Fibroblast of lung (primary cell): ENCODE results near the gene MAEA. TPM values are rescaled to one million over a fixed set of nuclear protein-coding genes. Genes with fewer than 3 reads are reported as not detected.

Experiments used
- DNase-seq, 2 donors: peaks; one replicate each; pipeline versions ENCODE4 v3.0.0 to v3.0.0-alpha.2; 2010; ENCODE audit warnings: low read depth in 2 of 2
- H2AFZ ChIP-seq: 2 replicates; pipeline ENCODE4 v1.5.1; 2012; ENCODE audit warnings: low read length, control low read depth, inconsistent platforms
- H3K27ac ChIP-seq: 2 replicates; pipeline ENCODE4 v1.5.1; 2011; ENCODE audit warnings: low read length, control low read depth; ENCODE audit not compliant: insufficient read depth
- H3K27me3 ChIP-seq: 2 replicates; pipeline ENCODE4 v1.5.1; 2011; ENCODE audit warnings: mild to moderate bottlenecking, low read length; ENCODE audit not compliant: control insufficient read depth, insufficient read depth
- H3K36me3 ChIP-seq: 2 replicates; pipeline ENCODE4 v1.5.1; 2011; ENCODE audit warnings: low read length; ENCODE audit not compliant: control insufficient read depth, insufficient read depth
- H3K4me1 ChIP-seq: 2 replicates; pipeline ENCODE4 v1.5.1; 2011; ENCODE audit warnings: low read length; ENCODE audit not compliant: control insufficient read depth, insufficient read depth; ENCODE audit errors: extremely low read depth
- H3K4me2 ChIP-seq: 2 replicates; pipeline ENCODE4 v1.5.1; 2011; ENCODE audit warnings: low read length, control low read depth; ENCODE audit not compliant: insufficient read depth; ENCODE audit errors: extremely low read depth
- H3K4me3 ChIP-seq, 4 experiments: fragments of 200-600 bp in 1 of 4; sonication (generic) in 1 of 4; replicated peaks in 1 of 4; 2 replicates each; pipeline ENCODE4 v1.5.1; 2011 to 2016; ENCODE audit warnings: low read length in 4 of 4, low read depth in 3 of 4, mild to moderate bottlenecking in 3 of 4, control low read depth in 2 of 4, inconsistent platforms in 1 of 4, mixed read lengths in 1 of 4; ENCODE audit not compliant: insufficient read depth in 1 of 4; ENCODE audit errors: control extremely low read depth in 1 of 4
- H3K79me2 ChIP-seq: 2 replicates; pipeline ENCODE4 v1.5.1; 2012; ENCODE audit warnings: mild to moderate bottlenecking, low read length, inconsistent platforms; ENCODE audit not compliant: control insufficient read depth, insufficient read depth
- H3K9ac ChIP-seq: 2 replicates; pipeline ENCODE4 v1.5.1; 2011; ENCODE audit warnings: mild to moderate bottlenecking, low read length, control low read depth; ENCODE audit not compliant: insufficient read depth
- H3K9me3 ChIP-seq: 2 replicates; pipeline ENCODE4 v1.5.1; 2012; ENCODE audit warnings: low read depth, low read length; ENCODE audit not compliant: control insufficient read depth, insufficient read depth
- H4K20me1 ChIP-seq: 2 replicates; pipeline ENCODE4 v1.5.1; 2011; ENCODE audit warnings: low read length; ENCODE audit not compliant: control insufficient read depth, insufficient read depth; ENCODE audit errors: extremely low read depth
- CTCF ChIP-seq, 2 donors: IDR thresholded peaks in 1 of 2; conservative IDR thresholded peaks in 1 of 2; 1 replicate in 1 of 2; 2 replicates in 1 of 2; pipeline ENCODE4 v1.5.1; 2011 to 2012; ENCODE audit warnings: low read length in 2 of 2, control low read depth in 1 of 2, inconsistent platforms in 1 of 2, low read depth in 1 of 2, mild to moderate bottlenecking in 1 of 2
- EZH2 ChIP-seq: IDR thresholded peaks from 2 replicates; pipeline ENCODE4 v1.5.1; 2012; ENCODE audit warnings: low read length, control low read depth, mild to moderate bottlenecking; ENCODE audit errors: missing control alignments
- polyA plus RNA-seq, 2 donors: library from polyadenylated mRNA; depleted of rRNA in 1 of 2; stranded (reverse) in 1 of 2; unstranded in 1 of 2; fragments of >200 nt; gene quantifications; 2 replicates each; pipeline ENCODE4 v1.2.1, GENCODE V29; 2011 to 2012; ENCODE audit warnings: missing spikeins in 1 of 2
- total RNA-seq: library from RNA; depleted of rRNA; stranded (reverse); fragments of >200 nt; gene quantifications from 2 replicates; pipeline ENCODE4 v1.2.1, GENCODE V29; 2014

MAEA gene
- total and polyA plus RNA-seq, 2 donors (not counting 1 experiment from before 2014, with no cell fraction given): 44.3 to 53.8 TPM

- no peak for DNase-seq
- H3K4me1 ChIP-seq: no peaks in the 10 kb centered on the region
- TF ChIP-seq EZH2 (no peak), CTCF (conservative IDR thresholded peaks at IDR 0.05 in 1 of 2, IDR thresholded peaks at IDR 0.05 in 1 of 2; ENCODE audit: low read depth in 1 of 2, low read length in 2 of 2) (no peak)
- H3K27me3 ChIP-seq: no peaks in the 10 kb centered on the region
- H4K20me1 ChIP-seq: no peaks in the 10 kb centered on the region
- H3K9me3 ChIP-seq: no peaks in the 10 kb centered on the region
- H3K36me3 ChIP-seq: peaks cover 44% of the 10 kb centered on the region
- H3K4me3 ChIP-seq: no peak overlapping the region
- no peak overlapping the region for H2AFZ ChIP-seq
- H3K4me2 ChIP-seq: no peak overlapping the region
- no peak overlapping the region for H3K9ac ChIP-seq
- no peak overlapping the region for H3K27ac ChIP-seq
- no peaks in the 10 kb centered on the region for H3K79me2 ChIP-seq
These were observed 47.7 kb downstream of the MAEA start for GRCh38 chr4:1337376-1337831.

GRCh38 chr4:1337951-1338751 lies 48.5 kb downstream of the MAEA start:
- Histone ChIP-seq H2AFZ (no peak overlapping the region), H3K4me2 (no peak overlapping the region), H4K20me1 (no peaks in the 10 kb centered on the region), H3K27me3 (no peaks in the 10 kb centered on the region), H3K4me3 (no peak overlapping the region), H3K4me1 (no peaks in the 10 kb centered on the region), H3K79me2 (no peaks in the 10 kb centered on the region), H3K9me3 (no peaks in the 10 kb centered on the region), H3K36me3 (peaks cover 41% of the 10 kb centered on the region), H3K27ac (no peak overlapping the region), H3K9ac (no peak overlapping the region)
- TF ChIP-seq CTCF (conservative IDR thresholded peaks at IDR 0.05 in 1 of 2, IDR thresholded peaks at IDR 0.05 in 1 of 2; ENCODE audit: low read depth in 1 of 2, low read length in 2 of 2) (no peak), EZH2 (no peak)
- no peak for DNase-seq

GRCh38 chr4:1338752-1339414 lies 49.2 kb downstream of the MAEA start:
- Histone ChIP-seq H3K9ac (no peak overlapping the region), H3K79me2 (no peaks in the 10 kb centered on the region), H3K9me3 (no peaks in the 10 kb centered on the region), H3K4me2 (no peak overlapping the region), H3K4me3 (no peak overlapping the region), H3K27me3 (no peaks in the 10 kb centered on the region), H2AFZ (no peak overlapping the region), H4K20me1 (no peaks in the 10 kb centered on the region), H3K36me3 (peaks cover 41% of the 10 kb centered on the region), H3K27ac (no peak overlapping the region), H3K4me1 (no peaks in the 10 kb centered on the region)
- TF ChIP-seq EZH2: no peak
- no peak for TF ChIP-seq CTCF (conservative IDR thresholded peaks at IDR 0.05 in 1 of 2, IDR thresholded peaks at IDR 0.05 in 1 of 2; ENCODE audit: low read depth in 1 of 2, low read length in 2 of 2)
- no peak for DNase-seq
